ENCODE data around the gene BEST1.

DNA sequence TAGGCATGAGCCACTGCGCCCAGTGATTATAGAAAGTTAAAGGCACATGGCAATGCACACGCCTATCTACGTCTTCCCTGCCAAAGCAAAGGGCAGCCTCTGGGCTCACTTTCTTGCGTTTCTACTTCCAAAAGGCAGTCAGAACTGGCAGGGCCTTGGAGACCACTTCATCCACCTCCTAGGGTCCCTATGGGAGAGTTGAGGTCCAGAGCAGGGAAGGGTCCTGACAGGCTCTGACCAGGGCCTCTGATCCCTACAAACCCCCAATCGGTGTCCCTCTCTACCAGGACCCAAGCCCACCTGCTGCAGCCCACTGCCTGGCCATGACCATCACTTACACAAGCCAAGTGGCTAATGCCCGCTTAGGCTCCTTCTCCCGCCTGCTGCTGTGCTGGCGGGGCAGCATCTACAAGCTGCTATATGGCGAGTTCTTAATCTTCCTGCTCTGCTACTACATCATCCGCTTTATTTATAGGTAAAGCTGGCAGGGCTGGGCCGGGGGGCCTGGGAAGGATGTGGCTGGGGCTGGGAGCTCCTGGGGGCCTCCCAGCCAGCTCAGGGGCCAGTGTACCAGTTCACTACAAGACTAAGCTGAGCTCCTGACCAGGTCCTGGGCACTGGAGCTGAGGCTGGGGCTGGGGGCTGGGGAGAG lies 1.5 kb downstream of the BEST1 start:
- TF ChIP-seq, protein P1, sequence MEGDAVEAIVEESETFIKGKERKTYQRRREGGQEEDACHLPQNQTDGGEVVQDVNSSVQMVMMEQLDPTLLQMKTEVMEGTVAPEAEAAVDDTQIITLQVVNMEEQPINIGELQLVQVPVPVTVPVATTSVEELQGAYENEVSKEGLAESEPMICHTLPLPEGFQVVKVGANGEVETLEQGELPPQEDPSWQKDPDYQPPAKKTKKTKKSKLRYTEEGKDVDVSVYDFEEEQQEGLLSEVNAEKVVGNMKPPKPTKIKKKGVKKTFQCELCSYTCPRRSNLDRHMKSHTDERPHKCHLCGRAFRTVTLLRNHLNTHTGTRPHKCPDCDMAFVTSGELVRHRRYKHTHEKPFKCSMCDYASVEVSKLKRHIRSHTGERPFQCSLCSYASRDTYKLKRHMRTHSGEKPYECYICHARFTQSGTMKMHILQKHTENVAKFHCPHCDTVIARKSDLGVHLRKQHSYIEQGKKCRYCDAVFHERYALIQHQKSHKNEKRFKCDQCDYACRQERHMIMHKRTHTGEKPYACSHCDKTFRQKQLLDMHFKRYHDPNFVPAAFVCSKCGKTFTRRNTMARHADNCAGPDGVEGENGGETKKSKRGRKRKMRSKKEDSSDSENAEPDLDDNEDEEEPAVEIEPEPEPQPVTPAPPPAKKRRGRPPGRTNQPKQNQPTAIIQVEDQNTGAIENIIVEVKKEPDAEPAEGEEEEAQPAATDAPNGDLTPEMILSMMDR (IDR thresholded peaks at IDR 0.05): no peak
- TF ChIP-seq EZH2 (IDR thresholded peaks at IDR 0.05): no peak

Measured in neural progenitor cell (in vitro differentiated cells).